ENCODE data around the gene STRIP1.

STRIP1 gene

GRCh38 chr1:110098222-110099026 is 64.0 kb downstream of the STRIP1 start:
- DNase-seq, result no peak

GRCh38 chr1:110100335-110100734 is 65.9 kb downstream of the STRIP1 start:
- no peak for DNase-seq

- DNase-seq, result no peak
These were observed 67.7 kb downstream of the STRIP1 start for GRCh38 chr1:110102081-110102480.
